Lower lobe of right lung (tissue), 2 donors: ENCODE data around the gene TRERF1. TPM values are rescaled to one million over a fixed set of nuclear protein-coding genes. Genes with fewer than 3 reads are reported as not detected.
"Not testable (repeated sequence)": the region's sequence is repeated elsewhere in the genome, so short reads cannot be mapped to it uniquely, and the experiment has no call there.

ENCODE experiments used
- ATAC-seq, 2 donors: fragments of 200-7000 bp; cut with Tn5 transposase; one replicate each; pipeline ENCODE4 v1.9.1; 2020 to 2022; ENCODE audit warnings: mild to moderate bottlenecking in 2 of 2, moderate library complexity in 2 of 2
- DNase-seq: peaks from one replicate; pipeline ENCODE4 v3.0.0-alpha.2; 2020
- H3K27ac ChIP-seq: fragments of 200-600 bp; one replicate; pipeline ENCODE4 v1.8.0; 2022
- H3K27me3 ChIP-seq: fragments of 200-600 bp; one replicate; pipeline ENCODE4 v1.8.0; 2022; ENCODE audit warnings: low read depth
- H3K36me3 ChIP-seq: fragments of 200-600 bp; one replicate; pipeline ENCODE4 v1.8.0; 2022; ENCODE audit warnings: mild to moderate bottlenecking
- H3K4me1 ChIP-seq: fragments of 200-600 bp; one replicate; pipeline ENCODE4 v1.8.0; 2022
- H3K4me3 ChIP-seq: fragments of 200-600 bp; one replicate; pipeline ENCODE4 v1.8.0; 2022; ENCODE audit warnings: mild to moderate bottlenecking
- H3K9me3 ChIP-seq: fragments of 200-600 bp; one replicate; pipeline ENCODE4 v1.8.0; 2022
- CTCF ChIP-seq: fragments of 200-600 bp; IDR thresholded peaks from one replicate; pipeline ENCODE4 v1.8.0; 2022; ENCODE audit warnings: antibody characterized with exemption, mild to moderate bottlenecking
- intact Hi-C: fragments of 100-400 bp; cut with DNase I; formaldehyde crosslinking; loops from one replicate; pipeline ENCODE4 v1.11.0; 2022
- total RNA-seq: library from RNA; stranded (reverse); fragmentation: NEBNext Ultra II Directional; extraction: Animal tissue kit (Norgen Biotek cat#: 25700); gene quantifications from one replicate; pipeline ENCODE4 v1.2.1, GENCODE V29; 2021
- donor health status: DM: no; HTN: yes; CAD: no; lungs with severe emphysema.

TRERF1 gene
- total RNA-seq, 1 donor from 2014 or later = 5.6 TPM

- no peaks in the 10 kb centered on the region for H3K9me3 ChIP-seq
- H3K27ac ChIP-seq = no peak overlapping the region
- no peak for TF ChIP-seq CTCF
- H3K27me3 ChIP-seq = no peaks in the 10 kb centered on the region
- intact Hi-C loops = no loop called here
- peaks cover 19% of the 10 kb centered on the region for H3K4me1 ChIP-seq
- ATAC-seq (no peak), DNase-seq (no peak)
- no peaks in the 10 kb centered on the region for H3K36me3 ChIP-seq
- no peak overlapping the region for H3K4me3 ChIP-seq
Measured at GRCh38 chr6:42448927-42449659, 2.6 kb downstream of the TRERF1 start.

- TF ChIP-seq CTCF = no peak
- ATAC-seq (no peak), DNase-seq (no peak)
- no peak overlapping the region for H3K27ac ChIP-seq
- no peaks in the 10 kb centered on the region for H3K27me3 ChIP-seq
- no peaks in the 10 kb centered on the region for H3K36me3 ChIP-seq
- peaks cover 14% of the 10 kb centered on the region for H3K4me1 ChIP-seq
- H3K4me3 ChIP-seq = no peak overlapping the region
- H3K9me3 ChIP-seq = no peaks in the 10 kb centered on the region
- intact Hi-C loops = no loop called here
Measured at GRCh38 chr6:42448391-42448790, 3.3 kb downstream of the TRERF1 start.

GRCh38 chr6:42446996-42447395, 4.7 kb downstream of the TRERF1 start:
- Histone ChIP-seq H3K4me3 (no peak overlapping the region), H3K27me3 (no peaks in the 10 kb centered on the region), H3K9me3 (no peaks in the 10 kb centered on the region), H3K36me3 (no peaks in the 10 kb centered on the region), H3K4me1 (peaks cover 11% of the 10 kb centered on the region), H3K27ac (no peak overlapping the region)
- no peak for DNase-seq
- TF ChIP-seq CTCF = no peak
- intact Hi-C loops = no loop called here
- no peak for ATAC-seq

- no peak for ATAC-seq
- DNase-seq = no peak
- Histone ChIP-seq H3K4me3 (no peak overlapping the region), H3K27ac (no peak overlapping the region), H3K27me3 (no peaks in the 10 kb centered on the region), H3K36me3 (no peaks in the 10 kb centered on the region), H3K4me1 (peaks cover 17% of the 10 kb centered on the region), H3K9me3 (no peaks in the 10 kb centered on the region)
- no peak for TF ChIP-seq CTCF
- intact Hi-C loops = no loop called here
Measured at GRCh38 chr6:42446370-42446769, 5.4 kb downstream of the TRERF1 start.

GRCh38 chr6:42445955-42446354, 5.8 kb downstream of the TRERF1 start:
- H3K27me3 ChIP-seq, H3K4me3 ChIP-seq, H3K27ac ChIP-seq, H3K9me3 ChIP-seq, DNase-seq, ATAC-seq, intact Hi-C loops, H3K36me3 ChIP-seq: not testable (repeated sequence)
- peaks cover 18% of the 10 kb centered on the region for H3K4me1 ChIP-seq

GRCh38 chr6:42443312-42444060, 8.2 kb downstream of the TRERF1 start:
- no peak for TF ChIP-seq CTCF
- DNase-seq (no peak), ATAC-seq (no peak)
- peaks cover 19% of the 10 kb centered on the region for H3K4me1 ChIP-seq
- intact Hi-C loops = no loop called here
- H3K4me3 ChIP-seq = no peak overlapping the region
- H3K9me3 ChIP-seq = no peaks in the 10 kb centered on the region
- H3K27ac ChIP-seq = no peak overlapping the region
- no peaks in the 10 kb centered on the region for H3K36me3 ChIP-seq
- no peaks in the 10 kb centered on the region for H3K27me3 ChIP-seq
